DLD1 (cell line): ENCODE results near the gene KNL1.
"Not testable (repeated sequence)": the region's sequence is repeated elsewhere in the genome, so short reads cannot be mapped to it uniquely, and the experiment has no call there.

Source experiments
- in situ Hi-C: cut with HindIII; loops from 2 replicates; pipeline ENCODE4 v1.10.0; 2017; ENCODE audit warnings: low sequenced_read_pairs

The KNL1 gene

GRCh38 chr15:40650479-40650878, 56.4 kb downstream of the KNL1 start:
- in situ Hi-C loops, result loop anchor here (10.0 kb wide), 1 partner anchor 94 kb away; no protein-coding TSS in a partner anchor

GRCh38 chr15:40660686-40661085, 66.6 kb downstream of the KNL1 start:
- in situ Hi-C loops, result no loop called here

- in situ Hi-C loops, result no loop called here
These were observed 70.9 kb downstream of the KNL1 start for GRCh38 chr15:40664909-40665308.

- in situ Hi-C loops, result not testable (repeated sequence)
These were observed 82.2 kb downstream of the KNL1 start for GRCh38 chr15:40676290-40676689.

- in situ Hi-C loops, result not testable (repeated sequence)
These were observed 82.9 kb downstream of the KNL1 start for GRCh38 chr15:40676906-40677305.

- in situ Hi-C loops, result no loop called here
These were observed 86.1 kb downstream of the KNL1 start for GRCh38 chr15:40680151-40680550.

- in situ Hi-C loops, result not testable (repeated sequence)
These were observed 86.9 kb downstream of the KNL1 start for GRCh38 chr15:40680959-40681358.

GRCh38 chr15:40684381-40684780, 90.3 kb downstream of the KNL1 start:
- in situ Hi-C loops, result no loop called here

- in situ Hi-C loops, result no loop called here
These were observed 91.3 kb downstream of the KNL1 start for GRCh38 chr15:40685376-40685775.

GRCh38 chr15:40688932-40689799, 95.1 kb downstream of the KNL1 start:
- in situ Hi-C loops, result no loop called here

- in situ Hi-C loops, result no loop called here
These were observed 97.7 kb downstream of the KNL1 start for GRCh38 chr15:40691737-40692136.

- in situ Hi-C loops, result no loop called here
These were observed 100.0 kb downstream of the KNL1 start for GRCh38 chr15:40693904-40694687.

- in situ Hi-C loops, result no loop called here
These were observed 100.8 kb downstream of the KNL1 start, which contains the start of gene RAD51 for GRCh38 chr15:40694688-40695468. Gene RAD51, plus strand, starts transcription at chr15:40695174. Its CDS starts 3,585 bp downstream, at chr15:40698759.

- in situ Hi-C loops, result no loop called here
These were observed 101.4 kb downstream of the KNL1 start for GRCh38 chr15:40695469-40695890.

GRCh38 chr15:40696228-40696627, 102.2 kb downstream of the KNL1 start:
- in situ Hi-C loops, result no loop called here

GRCh38 chr15:40697916-40698315, 103.9 kb downstream of the KNL1 start:
- in situ Hi-C loops, result no loop called here

GRCh38 chr15:40702077-40702476, 108.0 kb downstream of the KNL1 start:
- in situ Hi-C loops, result no loop called here

GRCh38 chr15:40706121-40706520, 112.1 kb downstream of the KNL1 start:
- in situ Hi-C loops, result no loop called here
